ENCODE data around the gene KCNJ18. TPM values are rescaled to one million over a fixed set of nuclear protein-coding genes. Genes with fewer than 3 reads are reported as not detected.
"Not testable (repeated sequence)": the region's sequence is repeated elsewhere in the genome, so short reads cannot be mapped to it uniquely, and the experiment has no call there.

KCNJ18 gene
- total and polyA plus RNA-seq, 2 experiments from 2014 or later, result not detected

DNA sequence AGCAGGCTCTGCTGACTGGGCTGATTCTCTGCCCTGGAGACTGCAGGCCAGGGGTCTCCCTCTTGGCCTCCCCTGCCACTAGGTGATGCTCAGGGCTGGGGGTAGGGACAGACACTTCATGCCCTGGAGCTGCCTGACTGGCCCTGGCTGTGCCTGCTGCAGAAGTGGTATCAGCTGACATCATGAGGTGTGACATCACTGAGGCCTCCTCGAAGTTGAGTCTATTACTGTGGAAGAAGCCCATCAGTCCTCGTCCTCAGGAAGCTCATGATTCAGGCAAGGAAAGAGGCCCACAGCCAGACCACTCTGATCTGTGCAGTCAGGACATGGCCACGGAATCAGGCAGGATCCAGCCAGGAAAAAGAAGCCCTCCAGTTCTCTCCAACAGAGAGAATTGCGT is 45.9 kb downstream of the KCNJ18 start:
- H3K27ac ChIP-seq; DNase-seq (ENCODE audit: low spot score); H3K27me3 ChIP-seq; H3K9me2 ChIP-seq (replicated peaks; ENCODE audit: insufficient read depth); H3K4me3 ChIP-seq; H3K4me1 ChIP-seq (ENCODE audit: insufficient read depth); H4K20me1 ChIP-seq (ENCODE audit: insufficient read depth, poor library complexity, severe bottlenecking); H3K36me3 ChIP-seq (replicated peaks; ENCODE audit: insufficient read depth, low read depth); H3K79me2 ChIP-seq; H2AFZ ChIP-seq; H3K4me2 ChIP-seq; H3K9me3 ChIP-seq (ENCODE audit: low read depth): not testable (repeated sequence)
- WGBS (ENCODE audit: low lambda C conversion rate, missing lambda C conversion rate), result 53% methylated on average over 2 of the region's 4 CpGs

GRCh38 chr17:21738877-21739474 is 46.7 kb downstream of the KCNJ18 start:
- 83% methylated on average over 4 of the region's 8 CpGs for WGBS (ENCODE audit: low lambda C conversion rate, missing lambda C conversion rate)
- not testable (repeated sequence) for DNase-seq (ENCODE audit: low spot score); H3K36me3 ChIP-seq (replicated peaks; ENCODE audit: insufficient read depth, low read depth); H3K4me3 ChIP-seq; H3K9me3 ChIP-seq (ENCODE audit: low read depth); H3K4me1 ChIP-seq (ENCODE audit: insufficient read depth); H3K27me3 ChIP-seq; H3K4me2 ChIP-seq; H3K79me2 ChIP-seq; H3K9me2 ChIP-seq (replicated peaks; ENCODE audit: insufficient read depth); H4K20me1 ChIP-seq (ENCODE audit: insufficient read depth, poor library complexity, severe bottlenecking); H2AFZ ChIP-seq; H3K27ac ChIP-seq

DNA sequence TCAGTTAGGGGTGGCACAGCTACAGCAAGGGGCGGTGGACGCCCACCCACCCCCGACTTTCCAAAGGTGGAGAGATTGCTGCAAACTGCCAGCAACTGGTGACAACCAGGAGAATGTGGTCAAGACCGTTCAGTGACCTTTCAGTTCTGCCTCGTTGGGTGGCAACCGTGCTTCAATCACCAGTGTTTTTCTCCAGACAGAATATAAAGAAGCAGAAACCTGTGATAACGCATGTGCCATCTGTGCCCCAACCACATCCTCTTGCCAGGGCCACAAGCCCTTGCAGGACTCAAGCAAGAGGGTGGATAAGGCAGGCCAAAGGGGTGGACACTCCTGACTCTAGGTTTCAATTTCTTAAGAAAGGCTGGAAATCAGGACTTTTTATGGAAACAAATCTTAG is 47.2 kb downstream of the KCNJ18 start:
- H3K27me3 ChIP-seq; H3K4me3 ChIP-seq; H3K4me2 ChIP-seq; H3K27ac ChIP-seq; H4K20me1 ChIP-seq (ENCODE audit: insufficient read depth, poor library complexity, severe bottlenecking); DNase-seq (ENCODE audit: low spot score); H3K79me2 ChIP-seq; H3K9me2 ChIP-seq (replicated peaks; ENCODE audit: insufficient read depth); H3K36me3 ChIP-seq (replicated peaks; ENCODE audit: insufficient read depth, low read depth); H3K4me1 ChIP-seq (ENCODE audit: insufficient read depth); H3K9me3 ChIP-seq (ENCODE audit: low read depth); H2AFZ ChIP-seq: not testable (repeated sequence)
- WGBS (ENCODE audit: low lambda C conversion rate, missing lambda C conversion rate), result 74% methylated on average over 5 of the region's 7 CpGs

DNA sequence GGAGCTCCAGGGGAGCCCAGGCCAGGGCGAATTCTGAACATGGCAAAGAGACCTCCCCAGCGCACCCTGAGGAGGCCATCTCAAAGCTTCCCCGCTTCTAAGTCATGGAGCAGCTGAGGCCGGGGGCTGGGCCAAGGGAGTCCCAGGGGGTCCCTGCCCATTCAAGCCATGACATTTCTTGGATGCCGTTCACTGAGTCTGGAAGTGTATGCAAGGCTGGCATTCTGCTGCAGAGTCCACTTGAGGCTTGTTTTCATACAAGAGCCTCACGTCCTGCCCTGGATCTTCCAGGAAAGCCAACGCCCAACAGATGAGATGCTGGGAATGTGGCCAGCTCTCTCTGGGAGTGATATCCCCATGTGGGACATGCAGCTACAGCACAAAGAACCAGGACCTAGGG is 48.5 kb downstream of the KCNJ18 start:
- H3K9me2 ChIP-seq (replicated peaks; ENCODE audit: insufficient read depth); DNase-seq (ENCODE audit: low spot score); H3K27me3 ChIP-seq; H3K79me2 ChIP-seq; H3K4me1 ChIP-seq (ENCODE audit: insufficient read depth); H3K27ac ChIP-seq; H3K4me3 ChIP-seq; H3K9me3 ChIP-seq (ENCODE audit: low read depth); H3K36me3 ChIP-seq (replicated peaks; ENCODE audit: insufficient read depth, low read depth); H2AFZ ChIP-seq; H4K20me1 ChIP-seq (ENCODE audit: insufficient read depth, poor library complexity, severe bottlenecking); H3K4me2 ChIP-seq: not testable (repeated sequence)
- 64% methylated on average over 7 of the region's 7 CpGs for WGBS (ENCODE audit: low lambda C conversion rate, missing lambda C conversion rate)

- H3K4me2 ChIP-seq; H3K79me2 ChIP-seq; H3K4me3 ChIP-seq; H3K36me3 ChIP-seq (replicated peaks; ENCODE audit: insufficient read depth, low read depth); H3K9me3 ChIP-seq (ENCODE audit: low read depth); H3K27me3 ChIP-seq; H3K4me1 ChIP-seq (ENCODE audit: insufficient read depth); DNase-seq (ENCODE audit: low spot score); H4K20me1 ChIP-seq (ENCODE audit: insufficient read depth, poor library complexity, severe bottlenecking); H3K9me2 ChIP-seq (replicated peaks; ENCODE audit: insufficient read depth); H3K27ac ChIP-seq; H2AFZ ChIP-seq: not testable (repeated sequence)
- WGBS (ENCODE audit: low lambda C conversion rate, missing lambda C conversion rate), result no CpG with 5 or more reads among the region's 6 CpGs
Observed at GRCh38 chr17:21741520-21741919, 49.2 kb downstream of the KCNJ18 start.

DNA sequence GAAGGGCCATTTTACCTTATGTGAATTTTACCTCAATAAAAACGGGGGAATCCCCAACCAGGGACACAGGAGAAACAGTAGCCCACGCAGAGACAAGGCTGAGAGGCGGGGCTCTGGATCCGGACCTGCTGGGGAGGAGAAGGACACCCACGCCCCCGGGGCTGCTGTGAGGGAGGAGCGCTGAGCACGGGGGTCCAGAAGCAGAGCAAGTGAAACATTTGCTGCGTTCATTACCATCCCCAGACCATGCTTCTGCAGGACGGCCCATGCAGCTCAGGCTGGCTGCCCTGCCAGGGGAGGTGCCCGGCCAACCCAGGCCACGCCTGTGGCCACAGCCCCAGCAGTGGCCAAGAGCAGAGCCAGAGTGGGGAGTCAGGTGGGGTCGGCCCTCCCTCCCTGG is 50.0 kb downstream of the KCNJ18 start:
- no peak for DNase-seq (ENCODE audit: low spot score)
- no peaks in the 10 kb centered on the region for H3K4me1 ChIP-seq (ENCODE audit: insufficient read depth)
- H3K4me3 ChIP-seq, result no peak overlapping the region
- no peak overlapping the region for H3K27ac ChIP-seq
- TF ChIP-seq EZH2phosphoT487 (IDR thresholded peaks at IDR 0.05; ENCODE audit: low read depth, severe bottlenecking, unreplicated experiment) (no peak), EZH2 (IDR thresholded peaks at IDR 0.05; ENCODE audit: borderline replicate concordance) (no peak)
- TF ChIP-seq, protein P1, sequence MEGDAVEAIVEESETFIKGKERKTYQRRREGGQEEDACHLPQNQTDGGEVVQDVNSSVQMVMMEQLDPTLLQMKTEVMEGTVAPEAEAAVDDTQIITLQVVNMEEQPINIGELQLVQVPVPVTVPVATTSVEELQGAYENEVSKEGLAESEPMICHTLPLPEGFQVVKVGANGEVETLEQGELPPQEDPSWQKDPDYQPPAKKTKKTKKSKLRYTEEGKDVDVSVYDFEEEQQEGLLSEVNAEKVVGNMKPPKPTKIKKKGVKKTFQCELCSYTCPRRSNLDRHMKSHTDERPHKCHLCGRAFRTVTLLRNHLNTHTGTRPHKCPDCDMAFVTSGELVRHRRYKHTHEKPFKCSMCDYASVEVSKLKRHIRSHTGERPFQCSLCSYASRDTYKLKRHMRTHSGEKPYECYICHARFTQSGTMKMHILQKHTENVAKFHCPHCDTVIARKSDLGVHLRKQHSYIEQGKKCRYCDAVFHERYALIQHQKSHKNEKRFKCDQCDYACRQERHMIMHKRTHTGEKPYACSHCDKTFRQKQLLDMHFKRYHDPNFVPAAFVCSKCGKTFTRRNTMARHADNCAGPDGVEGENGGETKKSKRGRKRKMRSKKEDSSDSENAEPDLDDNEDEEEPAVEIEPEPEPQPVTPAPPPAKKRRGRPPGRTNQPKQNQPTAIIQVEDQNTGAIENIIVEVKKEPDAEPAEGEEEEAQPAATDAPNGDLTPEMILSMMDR (IDR thresholded peaks at IDR 0.05; ENCODE audit: poor library complexity), result no peak
- H3K9me2 ChIP-seq (replicated peaks; ENCODE audit: insufficient read depth), result no peaks in the 10 kb centered on the region
- no peaks in the 10 kb centered on the region for H3K27me3 ChIP-seq
- no peak overlapping the region for H2AFZ ChIP-seq
- no peaks in the 10 kb centered on the region for H4K20me1 ChIP-seq (ENCODE audit: insufficient read depth, poor library complexity, severe bottlenecking)
- H3K36me3 ChIP-seq (replicated peaks; ENCODE audit: insufficient read depth, low read depth), result no peaks in the 10 kb centered on the region
- H3K79me2 ChIP-seq, result no peaks in the 10 kb centered on the region
- 67% methylated on average over 12 of the region's 13 CpGs for WGBS (ENCODE audit: low lambda C conversion rate, missing lambda C conversion rate)
- H3K4me2 ChIP-seq, result no peak overlapping the region
- H3K9me3 ChIP-seq (ENCODE audit: low read depth), result no peaks in the 10 kb centered on the region

- not testable (repeated sequence) for H3K27me3 ChIP-seq; H3K9me2 ChIP-seq (replicated peaks; ENCODE audit: insufficient read depth); H3K79me2 ChIP-seq; H4K20me1 ChIP-seq (ENCODE audit: insufficient read depth, poor library complexity, severe bottlenecking); H3K4me2 ChIP-seq; H3K36me3 ChIP-seq (replicated peaks; ENCODE audit: insufficient read depth, low read depth); H3K4me3 ChIP-seq; H3K9me3 ChIP-seq (ENCODE audit: low read depth); H3K4me1 ChIP-seq (ENCODE audit: insufficient read depth); DNase-seq (ENCODE audit: low spot score); H3K27ac ChIP-seq; H2AFZ ChIP-seq
- 58% methylated on average over 3 of the region's 3 CpGs for WGBS (ENCODE audit: low lambda C conversion rate, missing lambda C conversion rate)
Observed at GRCh38 chr17:21744151-21744550, 51.8 kb downstream of the KCNJ18 start.

- H3K79me2 ChIP-seq; H3K4me2 ChIP-seq; H3K9me3 ChIP-seq (ENCODE audit: low read depth); H3K9me2 ChIP-seq (replicated peaks; ENCODE audit: insufficient read depth); H3K4me3 ChIP-seq; DNase-seq (ENCODE audit: low spot score); H4K20me1 ChIP-seq (ENCODE audit: insufficient read depth, poor library complexity, severe bottlenecking); H2AFZ ChIP-seq; H3K27me3 ChIP-seq; H3K4me1 ChIP-seq (ENCODE audit: insufficient read depth); H3K27ac ChIP-seq; H3K36me3 ChIP-seq (replicated peaks; ENCODE audit: insufficient read depth, low read depth): not testable (repeated sequence)
- 71% methylated on average over 7 of the region's 9 CpGs for WGBS (ENCODE audit: low lambda C conversion rate, missing lambda C conversion rate)
Observed at GRCh38 chr17:21744621-21745020, 52.3 kb downstream of the KCNJ18 start.
